GM18861 (cell line): ENCODE results near the gene RTBDN.
"Not testable (repeated sequence)": the region's sequence is repeated elsewhere in the genome, so short reads cannot be mapped to it uniquely, and the experiment has no call there.

ENCODE experiments used
- ATAC-seq: cut with Tn5 transposase; IDR thresholded peaks from one replicate; pipeline ENCODE4 v1.9.1; 2021; ENCODE audit not compliant: unreplicated experiment

RTBDN gene

GRCh38 chr19:12858041-12858928, 23.9 kb upstream of the RTBDN start:
- ATAC-seq: no peak

- no peak for ATAC-seq
Observed at GRCh38 chr19:12856653-12857052, 22.3 kb upstream of the RTBDN start.

GRCh38 chr19:12847159-12848139, 13.1 kb upstream of the RTBDN start:
- peak; percentile 45 for ATAC-seq

- ATAC-seq: not testable (repeated sequence)
Observed at GRCh38 chr19:12846613-12847012, 12.2 kb upstream of the RTBDN start.

- ATAC-seq: no peak
Observed at GRCh38 chr19:12843999-12844732, 9.8 kb upstream of the RTBDN start.

- ATAC-seq: no peak
Observed at GRCh38 chr19:12843328-12843727, 8.9 kb upstream of the RTBDN start.

- no peak for ATAC-seq
Observed at GRCh38 chr19:12842511-12842910, 8.1 kb upstream of the RTBDN start.

DNA sequence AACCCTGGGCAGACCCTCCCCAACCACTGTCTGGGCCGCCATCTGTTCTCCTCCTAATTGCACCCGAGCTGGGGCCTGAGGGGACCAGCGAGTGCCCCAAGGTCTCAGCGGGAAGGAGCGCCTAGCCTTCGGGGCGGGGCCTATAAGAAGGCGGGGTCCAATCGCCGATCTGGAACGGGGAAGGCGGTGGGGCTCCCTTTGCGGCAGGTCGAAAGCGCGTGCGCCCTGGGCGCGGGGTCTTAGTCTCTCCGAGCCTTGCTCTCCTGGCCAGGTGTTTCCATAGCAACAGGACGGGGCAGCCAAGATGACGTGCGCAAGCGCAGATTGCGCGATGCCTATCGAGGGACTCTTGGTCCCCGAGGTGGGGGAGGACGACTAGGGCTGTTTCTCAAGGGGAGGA, 6.7 kb upstream of the RTBDN start:
- ATAC-seq: no peak

DNA sequence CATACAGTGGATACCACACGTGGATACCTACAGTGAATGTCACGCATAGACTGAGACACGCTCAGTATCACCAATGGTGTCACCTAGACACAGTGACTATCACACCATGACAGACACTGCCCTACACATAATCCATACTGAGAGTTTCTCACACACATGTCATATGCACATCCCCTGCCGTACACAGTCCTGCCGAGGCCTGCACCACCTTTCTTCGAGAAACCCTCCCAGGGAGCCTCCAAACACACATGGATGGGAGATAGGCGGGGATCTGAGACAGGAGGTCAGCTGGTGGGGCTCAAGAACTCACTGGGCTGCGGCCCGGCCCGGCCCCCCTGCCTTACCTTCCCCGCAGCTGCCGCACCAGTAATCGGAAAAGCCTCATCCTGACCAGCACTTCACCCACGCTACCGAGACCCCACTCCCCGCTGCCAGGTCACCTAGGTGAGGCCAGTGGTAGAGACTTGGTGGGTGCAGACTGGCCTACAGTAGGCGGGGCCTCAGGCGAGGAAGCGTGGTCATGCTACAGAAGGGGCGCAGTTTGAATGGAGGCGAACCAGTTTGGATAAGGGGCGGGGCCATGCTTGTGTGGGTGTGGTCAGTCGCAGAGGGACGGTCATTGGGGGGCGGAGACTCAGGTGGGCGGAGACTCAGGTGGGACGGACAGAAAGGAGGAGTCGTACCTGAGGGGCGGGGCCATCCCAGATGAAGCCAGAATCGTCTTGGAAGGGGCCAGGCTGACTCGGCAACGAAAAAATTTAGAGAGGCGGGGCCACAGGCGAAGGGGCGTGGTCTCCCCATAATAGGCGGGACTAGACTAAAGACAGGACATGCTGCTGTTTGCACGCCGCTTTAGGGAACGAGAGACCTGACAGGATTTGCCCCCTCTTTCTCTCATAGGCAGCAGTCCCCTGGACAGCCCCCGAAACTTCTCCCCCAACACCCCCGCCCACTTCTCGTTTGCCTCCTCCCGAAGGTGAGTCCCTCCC, 6.0 kb upstream of the RTBDN start:
- ATAC-seq: no peak

- no peak for ATAC-seq
Observed at GRCh38 chr19:12838886-12839756, 4.7 kb upstream of the RTBDN start.

DNA sequence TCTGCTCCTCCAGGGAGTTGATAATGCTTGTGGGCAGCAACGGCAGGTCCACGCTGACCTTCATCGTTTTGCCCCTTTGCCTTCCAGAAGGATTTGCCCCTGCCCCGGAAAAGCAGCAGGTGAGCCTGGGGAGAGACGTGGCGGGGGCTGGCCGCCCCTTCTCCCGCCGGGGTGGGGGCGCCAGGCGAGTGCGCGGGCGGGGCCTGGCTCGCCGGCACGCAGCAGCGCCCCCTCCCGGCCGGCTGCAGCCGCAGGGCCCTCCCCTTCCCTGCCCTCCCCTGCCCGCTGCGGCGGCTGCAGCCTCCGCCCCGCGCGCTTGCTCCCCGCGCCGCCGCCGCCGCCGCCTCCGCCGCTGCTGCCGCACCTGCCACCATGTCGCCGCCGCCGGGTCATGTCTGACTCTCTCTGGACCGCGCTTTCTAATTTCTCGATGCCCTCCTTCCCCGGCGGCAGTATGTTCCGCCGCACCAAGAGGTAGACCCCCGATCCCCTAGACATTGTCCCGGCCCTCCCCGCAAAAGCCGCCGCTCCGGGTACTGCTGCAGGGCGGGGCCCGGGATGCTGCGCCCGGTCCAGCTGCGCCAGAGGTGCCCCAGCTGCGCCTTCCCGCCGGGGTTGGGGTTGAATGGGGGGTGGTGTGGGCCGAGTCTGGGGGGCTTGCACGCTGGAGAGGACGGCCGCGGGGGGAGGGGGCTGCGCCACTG, 4.0 kb upstream of the RTBDN start, which contains the start of gene MAST1:
TSS of gene MAST1 (plus strand) at position 334 of the 704 bp plus-strand sequence. CDS start at position 392, 58 bp downstream.
- ATAC-seq: no peak

DNA sequence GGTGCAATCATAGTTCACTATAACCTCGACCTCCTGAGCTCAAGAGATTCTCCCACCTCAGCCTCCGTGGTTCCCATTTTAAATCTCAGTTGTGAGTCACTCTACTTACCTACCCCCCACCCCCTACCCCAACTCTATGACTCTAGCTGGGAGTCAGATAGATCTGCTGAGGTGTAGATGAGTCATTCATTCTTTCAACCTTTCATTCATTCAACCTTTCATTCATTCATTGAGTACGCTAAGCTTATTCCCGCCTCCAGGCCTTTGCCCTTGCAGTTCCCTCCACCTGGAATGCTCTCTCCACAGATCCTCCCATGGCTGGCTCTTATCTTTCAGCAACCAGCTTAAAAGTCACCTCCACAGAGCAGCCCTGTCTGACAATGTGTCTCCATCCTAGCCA, 2.8 kb upstream of the RTBDN start:
- no peak for ATAC-seq

DNA sequence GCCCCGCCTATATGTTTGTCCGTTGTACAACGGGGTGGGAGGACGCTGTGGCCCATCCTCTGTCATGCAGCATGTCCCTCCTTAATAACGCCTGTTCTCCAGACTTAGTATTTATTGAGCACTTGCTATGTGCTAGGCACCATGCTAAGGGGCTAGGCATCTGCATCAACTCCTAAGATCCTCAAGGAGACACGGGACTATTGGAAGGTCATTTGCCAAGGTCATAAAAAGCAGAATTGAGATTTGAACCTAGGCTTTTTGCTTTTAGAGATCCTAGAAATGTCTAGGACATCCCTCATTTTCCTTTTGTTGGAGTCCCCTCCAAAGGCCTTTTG, 2.1 kb upstream of the RTBDN start:
- ATAC-seq: no peak

GRCh38 chr19:12834976-12835757, 788 bp upstream of the RTBDN start:
- ATAC-seq: no peak

DNA sequence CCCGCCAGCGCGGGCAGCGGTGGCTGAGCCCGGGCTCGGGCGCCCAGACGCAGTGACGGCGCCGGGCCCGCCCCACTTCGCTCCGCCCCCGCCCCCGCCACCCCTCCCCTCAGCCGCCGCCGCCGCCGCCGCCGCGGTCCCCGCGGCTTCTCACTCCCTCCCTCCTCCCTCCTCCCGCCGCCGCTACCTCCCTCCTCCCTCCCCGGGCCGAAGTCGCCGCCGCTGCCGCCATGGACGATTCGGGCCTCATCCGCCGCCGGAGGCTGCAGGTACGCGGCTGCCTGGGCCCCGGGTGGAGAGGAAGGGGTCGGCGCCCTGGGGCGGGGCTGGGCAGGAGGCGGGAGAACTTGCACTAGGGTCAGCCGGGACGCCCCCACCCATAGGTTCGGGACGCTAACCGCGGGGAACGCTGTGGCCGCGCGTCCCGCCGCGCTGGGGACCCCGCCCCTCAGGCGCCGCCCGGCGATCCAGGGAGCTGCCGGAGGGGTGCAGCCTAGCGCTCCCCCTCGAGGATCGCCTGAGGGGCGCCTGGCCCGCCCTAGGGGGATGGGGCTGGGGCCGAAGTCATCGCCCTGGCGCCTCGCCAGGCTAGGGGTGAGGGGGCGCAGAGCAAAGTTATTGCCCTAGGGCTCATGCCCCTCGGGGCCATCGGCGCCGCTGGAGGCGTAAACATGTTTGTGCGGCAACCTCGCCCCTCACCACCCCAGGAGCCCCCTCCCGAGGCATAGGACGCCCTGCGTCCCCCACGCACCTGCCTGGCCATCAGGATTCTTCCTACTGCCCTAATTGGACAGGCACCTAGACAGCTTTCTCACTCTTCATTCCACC, 427 bp downstream of the RTBDN start:
- ATAC-seq: no peak

- ATAC-seq: no peak
Observed at GRCh38 chr19:12833418-12833737, 1.0 kb downstream of the RTBDN start.

DNA sequence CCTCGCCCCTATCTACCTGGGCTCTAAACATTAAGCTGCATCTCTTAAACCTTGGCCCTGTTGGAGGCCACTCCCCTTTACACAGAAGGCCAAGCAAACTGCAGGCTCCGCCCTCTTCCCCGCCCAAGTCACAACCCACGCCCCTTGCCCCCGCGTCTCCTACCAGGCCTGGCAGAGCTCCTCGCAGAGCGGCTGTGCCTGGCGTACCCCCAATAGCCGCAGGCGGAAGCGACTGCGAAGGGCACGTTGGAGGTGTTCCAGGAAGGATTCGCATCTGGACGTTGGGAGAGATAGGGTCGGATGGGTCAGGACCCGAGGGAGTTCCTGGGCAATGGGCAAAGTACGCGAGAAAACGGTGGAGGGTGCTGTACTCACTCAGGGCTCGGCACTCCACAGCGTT, 5.9 kb downstream of the RTBDN start:
- ATAC-seq: no peak
